ENCODE data around the gene VRK2.

VRK2 gene

GRCh38 chr2:58207189-58207588 lies 160.6 kb downstream of the VRK2 start:
- TF ChIP-seq REST (IDR thresholded peaks at IDR 0.05; ENCODE audit: insufficient read depth in 1 of 2, low read depth in 2 of 2, low read length in 2 of 2) (no peak), TAF1 (IDR thresholded peaks at IDR 0.05; ENCODE audit: borderline replicate concordance, insufficient read depth, low read length) (no peak), FOXP2 (optimal IDR thresholded peaks at IDR 0.05; ENCODE audit: borderline replicate concordance, extremely low read depth, extremely low read length, insufficient read depth) (no peak), SIN3A (IDR thresholded peaks at IDR 0.05; ENCODE audit: borderline replicate concordance, insufficient read depth, low read length) (no peak), POLR2AphosphoS5 (IDR thresholded peaks at IDR 0.05; ENCODE audit: low read depth, low read length) (no peak)

All from PFSK-1 (cell line).